WERI-Rb-1 (cell line): ENCODE measurements around the gene HYI.

Experiments used
- DNase-seq: peaks from one replicate; pipeline ENCODE4 v3.0.0-alpha.2; 2020
- H3K27ac ChIP-seq: fragments of 250-450 bp; sonication (Bioruptor Pico); 2 replicates; pipeline ENCODE4 v1.5.1; 2020; ENCODE audit warnings: mild to moderate bottlenecking, moderate library complexity
- H3K27me3 ChIP-seq: fragments of 250-450 bp; sonication (Bioruptor Pico); 2 replicates; pipeline ENCODE4 v1.5.1; 2021; ENCODE audit warnings: mild to moderate bottlenecking, low read depth, moderate library complexity; ENCODE audit not compliant: insufficient read depth, severe bottlenecking
- H3K36me3 ChIP-seq: fragments of 250-450 bp; sonication (Bioruptor Pico); 2 replicates; pipeline ENCODE4 v1.5.1; 2020; ENCODE audit warnings: mild to moderate bottlenecking, moderate library complexity
- H3K4me3 ChIP-seq: 2 replicates; pipeline ENCODE4 v1.5.1; 2011; ENCODE audit warnings: low read depth, mild to moderate bottlenecking, control low read depth, low read length
- H3K9me3 ChIP-seq: fragments of 250-450 bp; sonication (Bioruptor Pico); 2 replicates; pipeline ENCODE4 v1.5.1; 2021; ENCODE audit warnings: mild to moderate bottlenecking, moderate library complexity; ENCODE audit not compliant: severe bottlenecking
- TF ChIP-seq, protein P1 (sequence below): IDR thresholded peaks from 2 replicates; pipeline ENCODE4 v1.5.1; 2011; ENCODE audit warnings: low read depth, mild to moderate bottlenecking, control low read depth, inconsistent platforms, low read length

HYI gene

DNA sequence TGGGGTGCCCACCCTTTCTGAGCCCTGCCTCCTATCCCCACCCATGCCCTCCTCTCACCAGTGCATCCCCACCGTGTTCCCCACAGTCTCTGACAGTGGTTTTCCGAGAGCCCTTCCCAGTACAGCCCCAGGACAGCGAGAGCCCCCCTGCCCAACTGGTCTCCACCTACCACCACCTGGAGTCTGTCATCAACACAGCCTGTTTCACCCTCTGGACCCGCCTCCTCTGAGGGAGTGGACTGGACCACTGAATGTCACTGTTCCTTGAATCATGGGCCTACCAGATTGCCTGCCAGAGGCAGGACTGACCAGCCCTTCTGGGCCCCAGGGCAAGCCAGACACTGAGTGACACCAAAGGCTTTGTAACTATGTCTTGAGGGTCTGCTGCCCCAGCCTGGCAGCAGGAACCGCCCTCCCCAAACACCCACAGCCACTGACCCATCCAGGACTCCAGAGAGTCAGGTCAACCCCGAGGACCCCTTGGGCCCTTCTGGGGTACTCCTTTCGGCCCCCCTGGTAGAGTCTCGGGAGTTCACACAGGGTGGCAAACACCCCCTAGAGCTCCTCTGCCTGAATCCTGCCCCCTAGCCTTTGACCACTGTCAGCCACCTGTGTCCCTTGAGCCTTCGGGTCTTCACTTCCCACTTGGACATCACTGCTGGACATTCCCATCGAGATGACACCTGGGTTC, 3.3 kb downstream of the HYI start:
- Histone ChIP-seq H3K4me3 (no peak overlapping the region), H3K9me3 (no peaks in the 10 kb centered on the region), H3K27ac (no peak overlapping the region), H3K36me3 (peaks cover 69% of the 10 kb centered on the region), H3K27me3 (no peaks in the 10 kb centered on the region)
- no peak for DNase-seq
- TF ChIP-seq, protein P1, sequence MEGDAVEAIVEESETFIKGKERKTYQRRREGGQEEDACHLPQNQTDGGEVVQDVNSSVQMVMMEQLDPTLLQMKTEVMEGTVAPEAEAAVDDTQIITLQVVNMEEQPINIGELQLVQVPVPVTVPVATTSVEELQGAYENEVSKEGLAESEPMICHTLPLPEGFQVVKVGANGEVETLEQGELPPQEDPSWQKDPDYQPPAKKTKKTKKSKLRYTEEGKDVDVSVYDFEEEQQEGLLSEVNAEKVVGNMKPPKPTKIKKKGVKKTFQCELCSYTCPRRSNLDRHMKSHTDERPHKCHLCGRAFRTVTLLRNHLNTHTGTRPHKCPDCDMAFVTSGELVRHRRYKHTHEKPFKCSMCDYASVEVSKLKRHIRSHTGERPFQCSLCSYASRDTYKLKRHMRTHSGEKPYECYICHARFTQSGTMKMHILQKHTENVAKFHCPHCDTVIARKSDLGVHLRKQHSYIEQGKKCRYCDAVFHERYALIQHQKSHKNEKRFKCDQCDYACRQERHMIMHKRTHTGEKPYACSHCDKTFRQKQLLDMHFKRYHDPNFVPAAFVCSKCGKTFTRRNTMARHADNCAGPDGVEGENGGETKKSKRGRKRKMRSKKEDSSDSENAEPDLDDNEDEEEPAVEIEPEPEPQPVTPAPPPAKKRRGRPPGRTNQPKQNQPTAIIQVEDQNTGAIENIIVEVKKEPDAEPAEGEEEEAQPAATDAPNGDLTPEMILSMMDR: no peak

DNA sequence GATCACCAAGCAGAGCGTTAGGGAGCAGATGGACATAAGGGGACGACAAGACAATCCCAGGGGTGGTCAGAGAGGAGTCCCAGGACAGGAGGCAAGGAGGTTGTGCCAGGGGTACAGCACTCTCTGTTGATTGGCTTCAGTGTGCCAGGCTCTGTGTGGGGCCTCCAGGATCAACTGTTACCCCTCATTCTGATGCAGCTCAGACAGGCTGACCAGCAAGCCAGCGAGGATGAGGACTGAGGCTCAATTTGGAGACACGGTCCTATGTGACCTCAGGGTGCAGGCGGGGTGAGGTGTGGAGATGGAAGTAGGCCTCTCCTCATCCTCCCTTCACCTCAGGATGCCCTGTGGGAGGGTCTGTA, 4.0 kb downstream of the HYI start:
- Histone ChIP-seq H3K27ac (no peak overlapping the region), H3K36me3 (peaks cover 73% of the 10 kb centered on the region), H3K4me3 (no peak overlapping the region), H3K9me3 (no peaks in the 10 kb centered on the region), H3K27me3 (no peaks in the 10 kb centered on the region)
- TF ChIP-seq, protein P1: no peak
- no peak for DNase-seq

DNA sequence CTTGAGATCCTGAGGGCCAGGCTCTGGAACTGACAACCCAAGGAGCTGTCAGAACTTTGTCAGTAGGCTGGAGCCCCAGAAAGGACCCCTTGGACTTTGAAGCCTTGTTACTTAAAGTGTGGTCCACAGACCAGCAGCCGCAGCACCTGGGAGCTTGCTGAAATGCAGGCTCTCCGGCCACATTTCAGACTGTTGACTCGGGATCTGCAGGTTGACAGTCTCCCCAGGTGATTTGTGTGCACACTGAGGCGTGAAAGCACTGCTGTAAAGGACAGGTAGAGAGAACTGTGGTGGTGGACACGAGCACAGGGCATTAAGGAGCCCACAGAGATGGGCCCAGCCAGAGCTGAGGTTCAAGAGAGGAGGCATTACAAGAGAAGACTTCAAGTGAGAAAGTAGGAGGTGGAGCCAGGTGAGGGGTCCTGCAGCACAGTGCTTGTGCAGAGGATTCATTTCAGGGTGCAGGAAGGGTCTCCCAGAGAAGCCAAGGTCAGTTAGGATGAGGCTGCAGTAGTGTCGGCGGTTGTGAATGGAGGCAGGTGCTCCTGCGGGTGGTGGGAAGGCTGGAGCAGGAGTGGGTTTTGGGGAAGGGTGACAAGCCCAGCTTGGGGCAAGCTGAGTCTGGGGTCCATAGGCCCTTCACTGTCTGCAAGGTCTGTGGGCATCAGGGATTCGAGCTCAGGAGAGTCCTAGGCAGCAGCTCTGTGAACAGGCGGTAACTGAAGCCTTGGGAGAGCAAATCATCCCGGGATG, 4.6 kb downstream of the HYI start:
- no peak for DNase-seq
- Histone ChIP-seq H3K9me3 (no peaks in the 10 kb centered on the region), H3K27me3 (no peaks in the 10 kb centered on the region), H3K27ac (no peak overlapping the region), H3K4me3 (no peak overlapping the region), H3K36me3 (peaks cover 79% of the 10 kb centered on the region)
- TF ChIP-seq, protein P1: no peak

DNA sequence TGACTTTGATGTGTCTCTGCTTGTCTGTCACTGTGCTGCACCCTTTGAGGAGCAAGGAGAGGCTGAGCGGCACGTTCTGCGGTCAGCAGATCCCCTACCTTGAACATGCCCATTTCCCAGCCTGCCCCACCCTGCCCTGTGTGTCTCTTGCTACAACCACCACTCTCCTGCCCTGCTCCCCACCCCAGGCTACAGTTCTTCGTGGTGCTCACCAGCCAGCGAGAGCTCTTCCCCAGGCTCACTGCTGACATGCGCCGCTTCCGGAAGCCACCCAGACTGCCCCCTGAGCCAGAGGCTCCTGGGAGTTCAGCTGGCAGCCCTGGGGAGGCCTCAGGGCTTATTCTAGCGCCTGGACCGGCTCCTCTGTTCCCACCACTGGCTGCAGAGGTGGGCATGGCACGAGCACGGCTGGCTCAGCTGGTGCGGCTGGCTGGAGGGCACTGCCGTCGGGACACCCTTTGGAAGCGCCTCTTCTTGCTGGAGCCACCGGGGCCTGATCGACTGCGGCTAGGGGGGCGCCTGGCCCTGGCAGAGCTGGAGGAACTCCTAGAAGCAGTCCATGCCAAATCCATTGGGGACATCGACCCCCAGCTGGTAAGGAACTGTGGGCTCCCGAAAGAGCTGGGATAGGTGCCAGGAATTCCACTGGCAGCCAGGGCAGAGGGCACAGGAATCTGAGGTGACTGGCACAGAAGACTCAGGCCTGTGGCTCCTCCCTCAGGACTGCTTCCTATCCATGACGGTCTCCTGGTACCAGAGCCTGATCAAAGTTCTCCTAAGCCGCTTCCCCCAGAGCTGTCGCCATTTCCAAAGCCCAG, 5.6 kb downstream of the HYI start:
- TF ChIP-seq, protein P1: no peak
- Histone ChIP-seq H3K9me3 (no peaks in the 10 kb centered on the region), H3K27ac (no peak overlapping the region), H3K4me3 (no peak overlapping the region), H3K36me3 (peaks cover 89% of the 10 kb centered on the region), H3K27me3 (no peaks in the 10 kb centered on the region)
- no peak for DNase-seq

DNA sequence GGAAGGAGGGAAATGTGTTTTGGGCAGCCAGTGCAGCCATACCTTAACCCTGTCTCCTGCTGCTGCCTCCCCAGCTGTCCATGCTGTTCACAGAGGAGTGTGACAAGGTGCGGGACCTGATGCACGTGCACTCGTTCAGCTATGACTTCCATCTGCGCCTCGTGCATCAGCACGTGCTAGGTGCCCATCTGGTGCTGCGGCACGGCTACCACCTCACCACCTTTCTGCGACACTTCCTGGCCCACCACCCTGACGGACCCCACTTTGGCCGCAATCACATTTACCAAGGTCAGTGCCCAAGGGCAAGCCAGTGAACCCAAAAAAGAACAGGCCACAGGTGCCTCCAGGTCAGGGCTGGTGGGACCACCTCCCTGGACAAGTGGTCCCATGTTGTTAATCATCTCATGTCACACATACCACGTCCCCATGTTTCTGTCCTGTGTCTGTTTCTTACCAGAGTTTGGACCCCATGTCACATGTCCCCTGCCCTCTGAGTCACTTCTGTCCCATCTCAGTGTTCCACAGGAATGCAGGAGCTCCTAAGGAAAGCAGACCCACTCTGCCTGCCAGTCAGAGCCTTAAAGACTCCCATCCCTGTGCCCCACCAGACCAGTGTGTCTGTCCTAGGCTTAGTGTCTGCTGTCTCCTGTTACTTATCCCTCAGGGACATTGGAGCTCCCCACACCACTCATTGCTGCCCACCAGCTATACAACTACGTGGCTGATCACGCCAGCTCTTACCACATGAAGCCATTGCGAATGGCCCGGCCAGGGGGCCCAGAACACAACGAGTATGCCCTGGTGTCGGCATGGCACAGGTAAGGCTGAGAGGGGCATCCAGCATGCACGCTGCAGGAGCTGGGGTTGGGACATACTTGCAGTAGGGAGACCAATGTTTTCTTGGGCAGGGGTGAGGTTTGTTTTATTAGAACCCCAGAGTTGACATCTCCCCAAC, 6.6 kb downstream of the HYI start:
- DNase-seq: no peak
- Histone ChIP-seq H3K36me3 (peaks cover 93% of the 10 kb centered on the region), H3K4me3 (no peak overlapping the region), H3K9me3 (no peaks in the 10 kb centered on the region), H3K27me3 (no peaks in the 10 kb centered on the region), H3K27ac (no peak overlapping the region)
- TF ChIP-seq, protein P1: no peak
